HepG2 (cell line): ENCODE results near the gene C1orf87. TPM values are rescaled to one million over a fixed set of nuclear protein-coding genes. Genes with fewer than 3 reads are reported as not detected.

Source experiments
- ATAC-seq: fragments of 200-7000 bp; cut with Tn5 transposase; 3 replicates; pipeline ENCODE4 v1.9.1; 2020; ENCODE audit warnings: mild to moderate bottlenecking, moderate library complexity
- BruUV-seq: library from RNA; stranded (reverse); fragments of 400-500 nt; replicated peaks from 2 replicates; lab custom pipeline; 2021; lab: Mats Ljungman, UMichigan
- CTCF ChIA-PET: fragments of 300-600 bp; formaldehyde crosslinking; extraction: SDS; loops from one replicate; lab custom pipeline; 2021; ENCODE audit warnings: low total read pairs, inconsistent platforms, low intra/inter-chr PET ratio; lab: Yijun Ruan, JAX
- POLR2A ChIA-PET: fragments of 350-600 bp; sonication (Branson Sonifier 250); formaldehyde crosslinking; loops from one replicate; lab custom pipeline; 2020; ENCODE audit warnings: antibody characterized with exemption, inconsistent platforms; lab: Yijun Ruan, JAX
- DNase-seq: peaks from one replicate; pipeline ENCODE4 v3.0.0-alpha.2; 2015; ENCODE audit warnings: low spot score
- FAIRE-seq: peaks from 3 replicates; lab custom pipeline; 2011; peaks lifted over from hg19 to GRCh38; lab: Jason Lieb, UNC
- H2AFZ ChIP-seq: one replicate; pipeline ENCODE4 v1.6.1; 2011; ENCODE audit warnings: low read length, inconsistent platforms
- H3K27ac ChIP-seq: fragments of 300-600 bp; 3 replicates; pipeline ENCODE4 v1.8.0; 2011; ENCODE audit warnings: mixed run types, mild to moderate bottlenecking, mixed read lengths, low read length, inconsistent platforms; ENCODE audit not compliant: insufficient read depth; ENCODE audit errors: extremely low read length
- H3K27me3 ChIP-seq, 2 experiments: fragments of 200-600 bp in 1 of 2; 2 replicates in 1 of 2; 3 replicates in 1 of 2; pipeline versions ENCODE4 v1.6.0 to v1.8.0; 2011; ENCODE audit warnings: low read length in 2 of 2, mild to moderate bottlenecking in 2 of 2, moderate library complexity in 2 of 2, inconsistent platforms in 1 of 2; ENCODE audit not compliant: insufficient read depth in 2 of 2, control insufficient read depth in 1 of 2
- H3K36me3 ChIP-seq, 2 experiments: fragments of 200-600 bp in 1 of 2; replicated peaks in 1 of 2; 2 replicates in 1 of 2; 3 replicates in 1 of 2; pipeline versions ENCODE4 v1.5.1 to v1.8.0; 2011; ENCODE audit warnings: low read length in 2 of 2, inconsistent platforms in 1 of 2; ENCODE audit not compliant: insufficient read depth in 2 of 2, control insufficient read depth in 1 of 2
- H3K4me1 ChIP-seq: 2 replicates; pipeline ENCODE4 v1.5.1; 2012; ENCODE audit warnings: low read length, inconsistent platforms; ENCODE audit not compliant: insufficient read depth
- H3K4me2 ChIP-seq: 2 replicates; pipeline ENCODE4 v1.6.0; 2011; ENCODE audit warnings: low read depth, low read length, inconsistent platforms
- H3K4me3 ChIP-seq, 3 experiments: fragments of 200-600 bp in 1 of 3; sonication (generic), shearing (Covaris generic) in 1 of 3; replicated peaks in 1 of 3; 2 replicates each; pipeline ENCODE4 v1.5.1; 2011 to 2016; ENCODE audit warnings: low read length in 3 of 3, inconsistent platforms in 2 of 3, low read depth in 2 of 3, mild to moderate bottlenecking in 2 of 3, control low read depth in 1 of 3, mixed read lengths in 1 of 3; ENCODE audit not compliant: insufficient read depth in 1 of 3
- H3K79me2 ChIP-seq: one replicate; pipeline ENCODE4 v1.6.1; 2011; ENCODE audit warnings: low read length, inconsistent platforms; ENCODE audit not compliant: insufficient read depth
- H3K9ac ChIP-seq: 2 replicates; pipeline ENCODE4 v1.6.0; 2011; ENCODE audit warnings: mild to moderate bottlenecking, low read depth, low read length, inconsistent platforms; ENCODE audit not compliant: insufficient read depth
- H3K9me3 ChIP-seq: 2 replicates; pipeline ENCODE4 v1.5.1; 2012; ENCODE audit warnings: mild to moderate bottlenecking, low read length
- H4K20me1 ChIP-seq: 2 replicates; pipeline ENCODE4 v1.6.0; 2011; ENCODE audit warnings: inconsistent platforms, mild to moderate bottlenecking, low read length, moderate library complexity; ENCODE audit not compliant: insufficient read depth
- AKNA ChIP-seq: sonication (generic); formaldehyde crosslinking; IDR thresholded peaks from 2 replicates; pipeline ENCODE4 v1.4.0; 2020; ENCODE audit warnings: missing genetic modification reagents, borderline replicate concordance
- ATF1 ChIP-seq: IDR thresholded peaks from 2 replicates; pipeline ENCODE4 v1.6.1; 2016; ENCODE audit warnings: mild to moderate bottlenecking, control low read depth
- RBM22 ChIP-seq: fragments of 200-400 bp; formaldehyde crosslinking; optimal IDR thresholded peaks from 2 replicates; pipeline ENCODE3; 2017; ENCODE audit warnings: mild to moderate bottlenecking, low read length, moderate library complexity
- REXO4 ChIP-seq: sonication (generic); formaldehyde crosslinking; IDR thresholded peaks from 2 replicates; pipeline ENCODE4 v1.8.0; 2022; ENCODE audit warnings: missing genetic modification reagents, mild to moderate bottlenecking, borderline replicate concordance
- UBTF ChIP-seq: sonication (generic); formaldehyde crosslinking; IDR thresholded peaks from 2 replicates; pipeline ENCODE4 v1.4.0; 2020; ENCODE audit warnings: mild to moderate bottlenecking, missing genetic modification reagents
- ZC3H13 ChIP-seq: sonication (generic); formaldehyde crosslinking; IDR thresholded peaks from 2 replicates; pipeline ENCODE4 v1.8.1; 2023; ENCODE audit warnings: mild to moderate bottlenecking, missing genetic modification reagents, moderate library complexity
- ZNF143 ChIP-seq: sonication (generic); formaldehyde crosslinking; IDR thresholded peaks from 2 replicates; pipeline ENCODE4 v1.4.0; 2020; ENCODE audit warnings: missing genetic modification reagents
- ZSCAN31 ChIP-seq: sonication (generic); formaldehyde crosslinking; IDR thresholded peaks from 2 replicates; pipeline ENCODE4 v1.5.0; 2020; ENCODE audit warnings: low read depth, mild to moderate bottlenecking, missing genetic modification reagents
- WGBS: methylation state at CpG from one replicate; pipeline ENCODE4 v1.1.6; 2017; ENCODE audit warnings: low lambda C conversion rate; 5-methylcytosine and 5-hydroxymethylcytosine counted together
- in situ Hi-C: cut with HindIII; loops from 2 replicates; pipeline ENCODE4 v1.10.0; 2017; ENCODE audit warnings: low pct_unique_long_range_greater_than_20kb; ENCODE audit not compliant: extremely low pct_ligation_motif_present
- intact Hi-C: fragments of 100-400 bp; cut with micrococcal nuclease; formaldehyde crosslinking; loops from one replicate; pipeline ENCODE4 v1.10.0; 2022; ENCODE audit not compliant: unreplicated experiment
- polyA plus RNA-seq, 8 experiments: library from polyadenylated mRNA; depleted of rRNA in 3 of 8; stranded (reverse) in 7 of 8; unstranded in 1 of 8; fragments of >200 nt; fragmentation: Illumina TruSeq in 4 of 8; extraction: Trizol in 4 of 8; gene quantifications; 2 replicates each; pipeline versions ENCODE4 v1.2.1 to v1.2.3, GENCODE V29; 2011 to 2016; ENCODE audit warnings: low read depth in 4 of 8, missing spikeins in 1 of 8, mixed read lengths in 1 of 8; ENCODE audit not compliant: insufficient read depth in 1 of 8
- total RNA-seq, 5 experiments: library from RNA; depleted of rRNA; stranded (reverse); fragments of >200 nt; fragmentation: Illumina TruSeq; extraction: Trizol; gene quantifications; 2 replicates each; pipeline ENCODE4 v1.2.3, GENCODE V29; 2016; ENCODE audit warnings: low read depth in 1 of 5
- TF ChIP-seq, protein P1 (sequence below): sonication (generic); formaldehyde crosslinking; IDR thresholded peaks from 2 replicates; pipeline ENCODE4 v1.4.0; 2020; ENCODE audit warnings: mild to moderate bottlenecking, missing genetic modification reagents
- TF ChIP-seq, protein P2 (sequence below): sonication (generic); formaldehyde crosslinking; IDR thresholded peaks from 2 replicates; pipeline ENCODE4 v1.5.0; 2020; ENCODE audit warnings: mild to moderate bottlenecking, missing genetic modification reagents

Gene C1orf87
- total and polyA plus RNA-seq, 2 of the 13 experiments (the other 11 are each of a cell fraction or from before 2014, with no cell fraction given) = not detected

DNA sequence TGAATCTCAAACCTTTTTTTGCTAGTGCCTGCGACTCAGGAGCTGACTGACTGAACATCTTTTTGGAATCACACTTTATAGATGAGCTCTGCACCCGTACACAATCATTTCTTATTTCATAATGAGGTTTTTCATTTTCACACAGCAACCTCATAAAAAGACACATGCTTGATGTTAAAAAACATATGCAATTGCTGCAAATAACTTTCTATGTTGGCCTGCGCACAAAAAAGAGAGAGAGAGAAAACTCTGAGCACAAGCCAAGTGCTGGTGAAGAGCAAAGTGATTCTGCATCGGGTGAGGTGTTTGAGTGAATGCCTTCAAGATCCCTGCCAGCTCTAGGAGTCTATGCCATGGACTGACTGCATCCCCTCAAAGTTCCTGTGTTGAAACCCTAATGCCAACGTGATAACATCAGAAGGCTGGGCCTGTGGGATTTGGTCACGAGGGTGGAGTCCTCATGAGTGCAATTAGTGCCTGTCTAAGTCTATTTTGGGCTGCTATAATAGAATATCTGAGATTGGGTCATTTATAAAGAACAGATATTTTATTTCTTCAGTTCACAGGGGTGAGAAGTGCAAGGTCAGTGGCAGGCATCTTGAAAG is 36.6 kb downstream of the C1orf87 start (continued):
- no peak for TF ChIP-seq ZC3H13 (CRISPR knock-in tag)
- TF ChIP-seq ZSCAN31 (CRISPR knock-in tag) = no peak
- TF ChIP-seq RBM22 = no peak
- no peak for TF ChIP-seq UBTF (CRISPR knock-in tag)

DNA sequence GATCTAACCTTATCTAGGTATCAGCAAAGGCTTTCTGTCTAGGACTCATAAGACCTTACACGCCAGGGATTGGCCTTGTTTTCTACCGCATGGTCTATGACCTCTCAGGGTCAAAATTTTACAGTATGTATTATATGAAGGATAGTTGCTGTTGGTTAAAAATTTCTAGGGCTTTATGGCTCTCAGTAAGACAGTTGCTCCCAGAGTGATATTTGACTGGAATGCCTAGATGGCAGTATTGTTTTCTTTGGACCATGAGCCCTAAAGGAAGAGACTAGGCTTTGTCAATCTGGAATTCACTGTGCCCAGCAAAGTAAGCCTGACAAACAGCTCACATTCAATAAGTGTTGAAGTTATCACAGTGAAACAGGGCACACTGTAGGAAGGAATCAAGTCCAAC is 37.6 kb downstream of the C1orf87 start:
- Histone ChIP-seq H3K4me3 (no peak overlapping the region), H3K27me3 (no peaks in the 10 kb centered on the region), H3K9ac (no peak overlapping the region), H3K79me2 (no peaks in the 10 kb centered on the region), H3K27ac (no peak overlapping the region), H2AFZ (no peak overlapping the region), H4K20me1 (no peaks in the 10 kb centered on the region), H3K4me2 (no peak overlapping the region), H3K4me1 (no peaks in the 10 kb centered on the region), H3K36me3 (no peaks in the 10 kb centered on the region), H3K9me3 (no peaks in the 10 kb centered on the region)
- ChIA-PET POLR2A (no interaction called here), CTCF (no interaction called here)
- peak; percentile 40 for FAIRE-seq
- BruUV-seq = no TSS peak
- WGBS = 5% methylated on average over 2 of the region's 2 CpGs
- intact Hi-C loops = no loop called here
- in situ Hi-C loops = no loop called here
- ATAC-seq = peak; percentile 71
- DNase-seq = peak; percentile 2
- no peak for TF ChIP-seq REXO4 (CRISPR knock-in tag)
- TF ChIP-seq, protein P1, sequence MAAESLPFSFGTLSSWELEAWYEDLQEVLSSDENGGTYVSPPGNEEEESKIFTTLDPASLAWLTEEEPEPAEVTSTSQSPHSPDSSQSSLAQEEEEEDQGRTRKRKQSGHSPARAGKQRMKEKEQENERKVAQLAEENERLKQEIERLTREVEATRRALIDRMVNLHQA (CRISPR knock-in tag) = no peak
- TF ChIP-seq ZNF143 (CRISPR knock-in tag) = no peak
- no peak for TF ChIP-seq ATF1
- no peak for TF ChIP-seq AKNA (CRISPR knock-in tag)
- TF ChIP-seq, protein P2, sequence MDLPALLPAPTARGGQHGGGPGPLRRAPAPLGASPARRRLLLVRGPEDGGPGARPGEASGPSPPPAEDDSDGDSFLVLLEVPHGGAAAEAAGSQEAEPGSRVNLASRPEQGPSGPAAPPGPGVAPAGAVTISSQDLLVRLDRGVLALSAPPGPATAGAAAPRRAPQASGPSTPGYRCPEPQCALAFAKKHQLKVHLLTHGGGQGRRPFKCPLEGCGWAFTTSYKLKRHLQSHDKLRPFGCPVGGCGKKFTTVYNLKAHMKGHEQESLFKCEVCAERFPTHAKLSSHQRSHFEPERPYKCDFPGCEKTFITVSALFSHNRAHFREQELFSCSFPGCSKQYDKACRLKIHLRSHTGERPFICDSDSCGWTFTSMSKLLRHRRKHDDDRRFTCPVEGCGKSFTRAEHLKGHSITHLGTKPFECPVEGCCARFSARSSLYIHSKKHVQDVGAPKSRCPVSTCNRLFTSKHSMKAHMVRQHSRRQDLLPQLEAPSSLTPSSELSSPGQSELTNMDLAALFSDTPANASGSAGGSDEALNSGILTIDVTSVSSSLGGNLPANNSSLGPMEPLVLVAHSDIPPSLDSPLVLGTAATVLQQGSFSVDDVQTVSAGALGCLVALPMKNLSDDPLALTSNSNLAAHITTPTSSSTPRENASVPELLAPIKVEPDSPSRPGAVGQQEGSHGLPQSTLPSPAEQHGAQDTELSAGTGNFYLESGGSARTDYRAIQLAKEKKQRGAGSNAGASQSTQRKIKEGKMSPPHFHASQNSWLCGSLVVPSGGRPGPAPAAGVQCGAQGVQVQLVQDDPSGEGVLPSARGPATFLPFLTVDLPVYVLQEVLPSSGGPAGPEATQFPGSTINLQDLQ (CRISPR knock-in tag) = no peak
